ENCODE results near the gene MEG3. TPM values are rescaled to one million over a fixed set of nuclear protein-coding genes. Genes with fewer than 3 reads are reported as not detected.

The MEG3 gene
- total RNA-seq, 4 donors from 2014 or later: 101 to 177 (median 167) TPM

GRCh38 chr14:100909439-100909838 lies 83.5 kb downstream of the MEG3 start:
- Histone ChIP-seq H3K4me3 (no peak overlapping the region), H3K9me3 (no peaks in the 10 kb centered on the region), H3K27ac (no peak overlapping the region), H3K4me1 (peaks cover 0 to 4% (median 0%) of the 10 kb centered on the region in 4 donors), H3K36me3 (peaks cover 0 to 3% (median 0%) of the 10 kb centered on the region in 3 donors), H3K27me3 (peaks cover 0 to 15% of the 10 kb centered on the region in 2 donors)
- TF ChIP-seq CTCF (IDR thresholded peaks at IDR 0.05) (no peak), POLR2A (IDR thresholded peaks at IDR 0.05) (no peak), EP300 (IDR thresholded peaks at IDR 0.05) (no peak)
- WGBS, 2 donors: 80 to 86% methylated on average over 9 of the region's 9 CpGs
- DNase-seq (ENCODE audit: low spot score in 2 of 2): no peak

Small RNA genes lying within 50 kb of the gene (small RNA-seq; reads per million reads assigned to genes)
- not detected for gene AL117190.3
- not detected for gene MIR127
- not detected for gene MIR136
- gene MIR2392: not detected
- 0.28 reads per million for gene MIR337
- gene MIR431: not detected
- not detected for gene MIR432
- gene MIR433: not detected
- gene MIR493: 0.94 reads per million, percentile 10 among the genes with 10 or more reads in this experiment
- gene RF01928: not detected
- not detected for gene RF02145
- 1.0 reads per million, percentile 19 among the genes with 10 or more reads in this experiment for gene SNORD112

Other genes starting within 250 kb of the MEG3 start
- 10 to 100 TPM in 2 of 4 donors, 1 to 10 TPM in 2; 9.6 to 17.0 (median 11.6) TPM for gene BEGAIN, start 238.7 kb upstream of the MEG3 start, total RNA-seq
- gene DLK1, start 99.2 kb upstream of the MEG3 start, total RNA-seq: not detected
- gene RTL1, start 77.6 kb downstream of the MEG3 start, total RNA-seq: not detected

Data from tibial nerve (tissue), 4 donors.